Breast epithelium (tissue), 3 donors: ENCODE measurements around the gene METTL2B.
"Not testable (repeated sequence)": the region's sequence is repeated elsewhere in the genome, so short reads cannot be mapped to it uniquely, and the experiment has no call there.

ENCODE experiments used
- CTCF ChIP-seq, 3 donors: fragments of 450-650 bp; IDR thresholded peaks; one replicate each; pipeline ENCODE4 v1.5.1; 2016 to 2017; ENCODE audit warnings: antibody characterized with exemption in 3 of 3, mild to moderate bottlenecking in 3 of 3, moderate library complexity in 3 of 3
- POLR2AphosphoS5 ChIP-seq, 3 donors: sonication (generic); formaldehyde crosslinking; IDR thresholded peaks; one replicate each; pipeline ENCODE4 v1.6.1; 2017; ENCODE audit warnings: antibody characterized with exemption in 3 of 3

- not testable (repeated sequence) for TF ChIP-seq CTCF, POLR2AphosphoS5 (IDR thresholded peaks at IDR 0.05)
Measured at GRCh38 chr7:128531955-128532478, 55.5 kb downstream of the METTL2B start.
